ENCODE results near the gene FAM184B.

DNA sequence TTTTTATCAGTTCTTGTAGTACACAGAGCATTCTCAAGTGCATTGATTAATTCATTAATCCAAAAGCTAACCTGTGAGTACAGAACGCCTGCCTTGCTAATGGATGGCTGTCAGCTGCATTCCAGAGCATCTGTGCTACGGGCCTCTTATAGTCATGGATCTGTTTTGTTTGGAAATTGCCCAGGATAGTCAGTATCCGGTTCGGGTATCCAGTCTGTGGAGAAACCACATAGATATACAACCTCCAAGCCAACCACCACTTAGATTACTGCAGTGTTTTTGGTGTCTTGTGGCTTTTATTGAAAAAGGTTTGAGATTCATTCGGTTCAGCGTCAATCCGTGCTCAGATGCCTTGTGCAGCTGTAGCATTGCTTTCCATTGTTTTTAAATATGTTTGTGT lies 200.5 kb downstream of the FAM184B start:
- no peak for TF ChIP-seq POLR2A (IDR thresholded peaks at IDR 0.05)
- TF ChIP-seq, protein P1, sequence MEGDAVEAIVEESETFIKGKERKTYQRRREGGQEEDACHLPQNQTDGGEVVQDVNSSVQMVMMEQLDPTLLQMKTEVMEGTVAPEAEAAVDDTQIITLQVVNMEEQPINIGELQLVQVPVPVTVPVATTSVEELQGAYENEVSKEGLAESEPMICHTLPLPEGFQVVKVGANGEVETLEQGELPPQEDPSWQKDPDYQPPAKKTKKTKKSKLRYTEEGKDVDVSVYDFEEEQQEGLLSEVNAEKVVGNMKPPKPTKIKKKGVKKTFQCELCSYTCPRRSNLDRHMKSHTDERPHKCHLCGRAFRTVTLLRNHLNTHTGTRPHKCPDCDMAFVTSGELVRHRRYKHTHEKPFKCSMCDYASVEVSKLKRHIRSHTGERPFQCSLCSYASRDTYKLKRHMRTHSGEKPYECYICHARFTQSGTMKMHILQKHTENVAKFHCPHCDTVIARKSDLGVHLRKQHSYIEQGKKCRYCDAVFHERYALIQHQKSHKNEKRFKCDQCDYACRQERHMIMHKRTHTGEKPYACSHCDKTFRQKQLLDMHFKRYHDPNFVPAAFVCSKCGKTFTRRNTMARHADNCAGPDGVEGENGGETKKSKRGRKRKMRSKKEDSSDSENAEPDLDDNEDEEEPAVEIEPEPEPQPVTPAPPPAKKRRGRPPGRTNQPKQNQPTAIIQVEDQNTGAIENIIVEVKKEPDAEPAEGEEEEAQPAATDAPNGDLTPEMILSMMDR (IDR thresholded peaks at IDR 0.05 in 8 of 11, conservative IDR thresholded peaks at IDR 0.05 in 3 of 11) = no peak

All from spleen (tissue), 7 donors.